Caki2 (cell line): Measurements from ENCODE around the gene SMC5. TPM values are rescaled to one million over a fixed set of nuclear protein-coding genes. Genes with fewer than 3 reads are reported as not detected.
"Not testable (repeated sequence)": the region's sequence is repeated elsewhere in the genome, so short reads cannot be mapped to it uniquely, and the experiment has no call there.

Experiments used
- DNase-seq: peaks from one replicate; pipeline ENCODE4 v3.0.0-alpha.2; 2015; ENCODE audit warnings: low read depth
- in situ Hi-C: cut with HindIII; loops from 2 replicates; pipeline ENCODE4 v1.10.0; 2016; ENCODE audit warnings: low sequenced_read_pairs, low pct_unique_long_range_greater_than_20kb, mixed read lengths
- total RNA-seq: library from RNA; depleted of rRNA; stranded (reverse); fragments of >200 nt; shearing (Covaris generic); gene quantifications from 2 replicates; pipeline ENCODE4 v1.2.3, GENCODE V29; 2014; ENCODE audit warnings: low replicate concordance; rRNA removed

The SMC5 gene
- 4.6 and 12.7 TPM in 2 replicates for total RNA-seq

DNA sequence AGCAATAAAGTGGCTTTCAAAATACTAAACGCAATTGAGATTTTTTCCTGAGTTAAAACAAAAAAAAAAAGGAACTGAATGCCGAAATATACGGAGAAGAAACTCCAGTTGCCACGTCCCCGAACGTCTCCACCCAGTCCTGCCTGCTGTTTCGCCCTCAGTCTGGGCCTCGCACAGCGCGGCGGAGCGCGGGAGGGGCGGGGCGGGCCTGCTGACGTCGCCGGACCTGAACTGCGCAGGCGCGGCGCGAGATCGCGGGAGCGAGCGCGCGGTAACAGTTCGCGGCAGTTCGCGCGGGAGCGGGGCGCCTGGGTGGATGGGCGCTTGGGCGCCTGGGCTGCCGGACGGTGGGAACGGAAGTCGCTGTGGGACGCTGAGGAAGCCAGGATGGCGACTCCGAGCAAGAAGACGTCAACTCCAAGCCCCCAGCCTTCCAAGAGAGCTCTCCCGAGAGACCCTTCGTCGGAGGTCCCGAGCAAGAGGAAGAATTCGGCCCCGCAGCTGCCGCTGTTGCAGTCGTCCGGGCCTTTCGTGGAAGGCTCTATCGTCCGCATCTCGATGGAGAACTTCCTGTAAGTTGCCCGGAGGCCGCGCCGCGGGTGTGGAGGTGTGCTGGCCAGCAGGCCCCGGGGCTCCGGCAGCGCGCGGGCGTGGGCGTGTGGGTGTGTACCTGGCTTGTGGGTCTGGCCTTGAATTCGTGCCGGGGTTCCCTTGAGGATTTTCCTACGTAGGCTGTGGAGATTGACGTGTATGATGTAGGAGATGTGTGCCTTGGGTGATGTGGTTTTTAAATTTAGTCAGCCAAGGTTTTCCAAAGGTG is at the start of gene SMC5:
SMC5 (plus strand) TSS at position 287 of the 820 bp plus-strand sequence; CDS start at position 388, 101 bp downstream.
- DNase-seq, result peak; percentile 87
- in situ Hi-C loops, result no loop called here

DNA sequence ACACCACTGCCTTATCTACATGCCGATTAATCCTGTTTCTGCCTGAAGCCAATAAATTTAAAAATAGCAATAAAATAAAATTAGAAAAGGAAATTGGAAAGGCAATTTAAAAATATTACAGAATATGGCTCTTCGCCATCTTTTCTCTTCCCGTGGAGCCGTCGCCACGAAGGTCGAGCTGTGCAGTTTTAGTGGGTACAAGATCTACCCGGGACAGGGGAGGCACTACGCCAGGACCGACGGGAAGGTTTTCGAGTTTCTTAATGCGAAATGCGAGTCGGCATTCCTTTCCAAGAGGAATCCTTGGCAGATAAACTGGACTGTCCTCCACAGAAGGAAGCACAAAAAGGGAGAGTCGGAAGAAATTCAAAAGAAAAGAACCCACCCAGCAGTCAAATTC is 41.7 kb upstream of the SMC5 start:
- in situ Hi-C loops, result no loop called here
- DNase-seq, result no peak

DNA sequence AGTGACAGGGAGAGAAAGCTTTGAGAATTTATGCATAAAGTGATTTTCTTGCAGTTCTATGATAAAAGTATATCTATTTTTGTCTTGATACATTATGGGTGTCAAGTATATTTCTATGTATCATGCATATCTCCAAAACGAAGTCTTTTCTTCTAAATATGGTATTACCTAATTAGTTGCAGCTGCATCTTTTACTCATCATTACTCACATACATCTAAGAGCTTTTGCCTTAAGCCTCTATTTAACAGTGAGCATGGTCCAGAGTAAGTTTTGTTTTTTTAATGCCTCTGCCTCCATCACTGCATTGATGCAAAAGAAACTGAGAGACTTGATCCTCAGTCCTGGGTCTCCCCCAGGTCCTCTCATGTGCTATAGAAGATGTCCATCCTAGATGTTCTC is 40.0 kb upstream of the SMC5 start:
- in situ Hi-C loops, result no loop called here
- no peak for DNase-seq

DNA sequence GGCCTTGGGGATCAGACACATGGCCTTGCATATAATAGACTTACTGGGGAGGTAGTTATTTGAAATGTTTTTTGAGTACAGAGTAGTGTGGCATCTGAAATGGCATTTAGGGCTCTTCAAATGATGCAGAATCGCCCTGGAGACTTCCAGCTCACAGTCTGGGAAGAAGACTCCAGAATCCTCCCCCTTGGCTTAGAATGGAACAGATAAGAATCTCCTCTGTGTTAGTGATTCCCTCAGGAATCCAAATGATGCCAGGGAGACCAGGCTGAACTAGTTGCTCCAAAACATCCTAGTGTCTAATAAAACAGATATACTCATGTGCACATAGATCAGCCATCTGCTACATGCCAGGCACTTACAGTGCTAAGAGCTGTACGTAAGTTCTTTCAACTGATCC is 38.6 kb upstream of the SMC5 start:
- in situ Hi-C loops, result no loop called here

DNA sequence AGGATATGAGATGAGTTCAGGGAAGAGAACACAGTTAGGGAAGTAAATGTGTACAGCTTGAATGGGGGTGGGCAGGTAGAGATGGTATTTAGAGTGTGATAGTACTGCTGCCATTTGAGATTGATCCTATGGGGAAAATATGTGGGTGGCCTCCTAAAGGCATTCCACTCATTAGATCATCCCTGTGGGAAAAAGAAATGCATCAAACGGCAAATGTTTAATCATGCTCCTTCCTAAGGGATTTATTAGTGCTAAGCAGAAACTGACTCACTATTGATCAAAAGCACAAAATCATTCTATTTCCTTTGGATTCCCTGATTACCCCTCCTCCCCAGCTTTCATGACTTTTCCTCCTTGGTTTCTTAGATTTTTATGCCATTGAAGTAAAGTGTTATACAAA is 36.4 kb upstream of the SMC5 start:
- DNase-seq, result no peak
- in situ Hi-C loops, result no loop called here

More for the DNA sequence above, 38.6 kb upstream of the SMC5 start:
- no peak for DNase-seq

DNA sequence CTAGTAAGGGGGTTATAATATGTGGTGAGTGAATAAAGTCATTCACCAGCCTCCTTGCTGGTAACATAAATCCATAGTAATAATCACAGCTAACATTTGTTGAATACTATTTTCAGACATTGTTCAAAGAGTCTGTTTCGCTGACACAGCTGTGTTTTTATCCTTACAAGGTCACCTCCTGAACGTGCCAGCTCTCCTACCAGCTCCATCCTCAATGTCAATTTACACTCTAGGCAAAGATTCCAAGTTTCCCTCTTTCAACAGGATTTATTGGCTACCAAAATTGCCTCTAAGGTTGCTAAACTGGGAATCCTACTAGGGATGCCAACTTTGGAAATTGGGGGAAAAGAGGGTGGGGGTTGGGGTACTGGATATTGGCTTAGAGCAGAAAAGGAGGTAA is 30.7 kb upstream of the SMC5 start:
- in situ Hi-C loops, result no loop called here
- DNase-seq, result no peak

DNA sequence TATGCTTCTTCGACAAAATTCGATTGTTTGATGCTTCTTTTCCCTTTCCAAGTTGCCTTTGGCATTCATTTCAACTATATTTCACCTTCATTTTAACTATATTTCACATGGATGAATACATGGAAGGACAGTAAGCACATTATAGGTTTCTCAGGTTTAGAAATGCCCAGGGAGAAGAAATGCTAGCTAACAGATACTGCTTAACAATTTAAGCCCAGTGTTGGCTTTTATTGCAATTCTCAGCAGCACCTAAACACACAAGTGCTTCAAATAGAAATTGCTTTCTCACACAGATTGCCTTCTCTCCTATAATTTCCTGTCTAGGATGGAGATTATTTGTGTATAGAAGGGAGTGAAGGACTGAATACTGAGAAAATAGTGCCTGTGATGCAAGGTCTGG is 30.2 kb upstream of the SMC5 start:
- DNase-seq, result no peak
- in situ Hi-C loops, result no loop called here

DNA sequence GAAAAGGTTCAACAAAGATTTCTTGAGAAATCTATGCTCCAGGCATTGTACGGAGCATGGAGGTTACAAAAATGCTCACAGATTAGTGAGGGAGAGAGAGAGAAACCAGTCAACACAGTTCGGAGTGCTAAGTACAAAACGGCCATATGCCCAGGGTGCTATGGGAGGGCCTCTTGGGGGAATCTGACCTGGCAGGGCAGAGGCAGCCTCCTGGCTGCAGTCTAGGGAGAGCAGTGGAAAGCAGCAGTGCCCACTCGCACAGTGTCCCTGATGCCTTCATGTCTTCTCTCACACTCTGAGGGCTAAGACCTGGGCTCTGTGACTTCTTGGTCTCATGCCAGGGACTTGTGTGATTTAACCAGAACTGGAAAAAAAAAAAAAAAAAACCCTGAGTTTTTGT is 29.8 kb upstream of the SMC5 start:
- in situ Hi-C loops, result no loop called here
- no peak for DNase-seq

DNA sequence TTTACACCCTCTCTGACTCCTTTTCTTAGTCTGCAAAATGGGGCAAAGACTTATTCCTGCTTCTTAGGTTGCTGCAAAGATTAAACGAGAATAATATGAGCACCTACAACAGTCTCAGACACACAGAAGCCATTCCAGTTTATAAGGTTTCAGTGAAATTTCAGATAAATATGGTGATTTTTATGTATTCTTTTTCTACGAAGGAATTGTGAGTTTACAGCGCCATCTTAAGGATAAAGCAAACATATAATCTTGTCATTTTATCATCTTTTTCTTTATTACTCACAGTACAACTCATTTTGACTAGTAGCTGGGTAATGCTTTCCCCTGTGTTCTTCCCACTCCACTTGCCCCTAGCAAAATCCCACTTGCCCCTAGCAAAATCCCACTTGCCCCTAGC is 29.2 kb upstream of the SMC5 start:
- DNase-seq, result no peak
- in situ Hi-C loops, result no loop called here

DNA sequence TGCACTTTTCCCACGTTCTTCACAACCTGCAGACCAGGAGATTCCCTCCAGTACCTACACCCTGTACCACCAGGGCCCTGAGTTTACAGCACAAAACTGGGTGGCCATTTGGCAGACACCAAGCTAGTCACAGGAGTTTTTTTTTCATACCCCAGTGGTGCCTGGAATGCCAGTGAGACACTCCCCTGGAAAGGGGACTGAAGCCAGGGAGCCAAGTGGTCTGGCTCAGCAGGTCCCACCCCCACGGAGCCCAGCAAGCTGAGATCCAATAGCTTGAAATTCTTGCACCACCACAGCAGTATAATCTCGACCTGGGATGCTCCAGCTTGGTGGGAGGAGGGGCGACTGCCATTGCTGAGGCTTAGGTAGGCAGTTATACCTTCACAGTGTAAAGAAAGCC is 26.3 kb upstream of the SMC5 start:
- no peak for DNase-seq
- in situ Hi-C loops, result no loop called here

DNA sequence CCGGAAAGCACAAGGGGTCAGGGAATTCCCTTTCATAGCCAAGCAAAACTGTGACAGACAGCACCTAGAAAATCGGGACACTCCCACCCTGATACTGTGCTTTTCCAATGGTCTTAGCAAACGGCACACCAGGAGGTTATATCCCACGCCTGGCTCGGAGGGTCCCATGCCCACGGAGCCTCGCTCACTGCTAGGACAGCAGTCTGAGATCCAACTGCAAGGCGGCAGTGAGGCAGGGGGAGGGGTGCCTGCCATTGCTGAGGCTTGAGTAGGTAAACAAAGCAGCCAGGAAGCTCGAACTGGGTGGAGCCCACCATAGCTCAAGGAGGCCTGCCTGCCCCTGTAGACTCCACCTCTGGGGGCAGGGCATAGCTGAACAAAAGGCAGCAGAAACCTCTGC is 24.6 kb upstream of the SMC5 start:
- in situ Hi-C loops, DNase-seq: not testable (repeated sequence)

DNA sequence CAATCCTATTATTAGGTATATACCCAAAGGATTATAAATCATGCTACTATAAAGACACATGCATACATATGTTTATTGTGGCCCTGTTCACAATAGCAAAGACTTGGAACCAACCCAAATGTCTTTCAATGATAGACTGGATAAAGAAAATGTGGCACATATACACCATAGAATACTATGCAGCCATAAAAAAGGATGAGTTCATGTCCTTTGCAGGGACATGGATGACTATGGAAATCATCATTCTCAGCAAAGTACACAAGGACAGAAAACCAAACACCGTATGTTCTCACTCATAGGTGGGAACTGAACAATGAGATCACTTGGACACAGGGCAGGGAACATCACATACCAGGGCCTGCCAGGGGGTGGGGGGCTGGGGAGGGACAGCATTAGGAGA is 12.8 kb upstream of the SMC5 start:
- in situ Hi-C loops, DNase-seq: not testable (repeated sequence)

DNA sequence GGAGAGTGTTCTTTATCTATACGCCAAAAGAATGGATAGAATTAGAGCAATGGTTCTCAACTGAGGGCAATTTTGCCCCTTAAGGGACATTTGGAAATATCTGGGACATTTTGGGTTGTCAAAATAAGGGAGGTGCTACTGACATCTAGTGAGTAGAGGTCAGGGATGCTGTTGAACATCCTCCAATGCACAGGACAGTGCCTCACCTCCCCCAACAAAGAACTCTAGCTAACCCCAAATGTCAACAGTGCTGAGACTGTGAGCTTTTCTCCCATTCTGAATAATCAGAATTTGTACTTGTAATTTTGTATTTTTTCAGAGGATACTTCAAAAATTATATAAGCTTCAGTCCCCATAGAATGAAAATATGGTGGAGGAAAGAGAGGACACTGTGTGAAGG is 8.6 kb upstream of the SMC5 start:
- in situ Hi-C loops, result no loop called here
- no peak for DNase-seq

DNA sequence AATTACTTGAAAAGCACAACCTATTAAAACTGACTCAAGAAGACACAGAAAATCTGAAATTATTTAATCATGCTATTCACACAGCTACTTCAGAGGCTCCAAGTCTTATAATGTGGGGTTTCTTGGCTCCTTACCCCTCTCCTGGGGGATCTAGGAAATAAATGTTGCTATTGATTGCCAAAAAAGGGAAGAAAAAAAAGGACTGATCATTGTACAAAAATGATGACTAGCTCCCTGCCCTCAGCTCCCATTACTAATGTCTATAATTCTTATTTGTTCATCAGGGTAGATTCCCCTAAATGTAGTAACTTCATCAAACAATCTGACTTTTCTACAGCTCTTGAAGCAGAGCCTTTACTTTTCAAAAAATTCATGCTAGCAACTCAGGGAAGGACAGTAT is 3.3 kb upstream of the SMC5 start:
- in situ Hi-C loops, result no loop called here
- no peak for DNase-seq

DNA sequence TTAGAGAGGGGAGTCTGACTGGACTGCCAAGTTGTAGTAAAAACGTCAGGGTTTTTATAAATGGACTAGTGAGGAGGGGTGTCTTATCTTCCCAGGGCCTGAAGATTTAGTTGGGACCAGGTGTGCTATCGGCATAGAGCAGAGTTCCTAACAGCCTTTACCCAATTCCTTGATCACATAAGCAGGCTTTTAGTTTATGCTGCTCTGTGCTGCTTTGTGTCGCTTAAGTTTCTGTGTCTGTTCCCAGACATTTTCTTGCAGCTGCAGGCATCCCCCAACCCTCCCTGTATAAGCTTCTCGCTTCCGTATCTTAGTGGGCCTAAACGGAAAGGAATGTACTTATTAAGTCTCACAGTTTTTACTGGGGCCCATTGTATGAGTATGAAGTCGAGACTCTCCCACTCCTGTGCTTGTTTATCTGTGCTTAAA is 2.6 kb upstream of the SMC5 start:
- in situ Hi-C loops, result no loop called here
- DNase-seq, result no peak

DNA sequence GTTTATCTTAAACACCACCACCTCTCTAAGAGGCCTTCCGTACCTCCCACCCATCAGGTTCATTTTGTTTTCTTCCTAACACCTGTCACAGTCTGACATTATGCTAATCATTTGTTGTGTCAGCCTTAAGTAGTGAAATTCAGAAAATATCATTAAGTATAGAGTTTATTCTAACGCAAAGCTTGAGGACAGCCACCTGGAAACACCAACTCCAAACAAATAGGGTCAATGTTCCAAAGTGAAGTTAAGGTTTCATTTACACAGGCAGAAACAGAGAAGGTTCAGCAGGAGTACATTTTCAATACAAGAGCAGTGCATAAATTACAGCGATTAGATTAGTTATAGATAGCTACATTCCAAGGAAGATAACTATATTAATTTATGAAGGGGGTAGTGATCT is 1.3 kb upstream of the SMC5 start:
- no peak for DNase-seq
- in situ Hi-C loops, result no loop called here

DNA sequence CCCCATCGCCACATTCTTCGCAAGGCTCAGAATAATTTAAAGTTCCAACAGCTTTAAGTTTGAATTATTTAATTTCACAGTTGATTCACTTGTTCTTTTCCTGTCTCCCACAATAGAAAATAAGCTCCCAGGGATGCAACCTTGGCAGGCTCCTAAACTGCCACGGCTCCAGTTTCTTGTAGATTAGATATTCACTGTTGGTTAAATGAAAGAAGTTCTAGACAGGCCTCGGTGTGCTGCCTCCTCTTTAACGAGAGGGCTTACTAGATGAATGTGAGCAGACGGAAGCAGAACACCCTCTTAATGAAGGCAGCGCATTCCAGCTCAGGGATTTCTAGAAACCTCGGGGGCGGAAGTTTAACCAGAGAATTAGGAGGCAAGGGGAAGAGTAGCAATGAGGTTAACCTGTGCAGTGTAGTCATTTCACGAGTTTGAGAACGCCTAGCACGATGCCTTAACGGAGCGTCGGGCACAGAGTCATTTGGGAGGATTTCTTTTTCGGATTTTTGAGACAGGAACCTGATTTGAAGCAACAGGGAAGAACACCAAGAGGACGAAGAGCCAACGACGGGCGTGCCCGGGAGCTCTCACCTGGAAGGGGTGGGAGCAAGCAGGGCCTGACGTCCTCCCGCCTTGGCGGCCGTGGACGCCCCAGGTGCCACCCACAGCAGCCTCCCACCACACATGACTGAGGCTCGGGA is 637 bp upstream of the SMC5 start:
- in situ Hi-C loops, result no loop called here
- DNase-seq, result no peak

DNA sequence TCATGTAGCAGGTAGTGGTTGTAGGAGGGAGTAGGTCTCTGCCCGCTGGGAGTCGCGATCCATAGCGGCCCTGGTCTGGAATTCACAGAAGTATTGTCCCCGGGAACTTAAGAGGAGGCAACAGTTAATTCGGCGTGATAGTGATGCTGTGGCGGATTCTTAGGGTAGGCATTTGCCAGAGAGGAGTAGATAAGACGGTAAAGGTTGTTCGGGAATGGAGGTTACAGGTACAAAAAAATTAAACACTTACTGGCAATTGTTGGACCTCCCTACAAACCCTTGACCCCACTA is 679 bp downstream of the SMC5 start:
- DNase-seq, result no peak
- in situ Hi-C loops, result no loop called here

DNA sequence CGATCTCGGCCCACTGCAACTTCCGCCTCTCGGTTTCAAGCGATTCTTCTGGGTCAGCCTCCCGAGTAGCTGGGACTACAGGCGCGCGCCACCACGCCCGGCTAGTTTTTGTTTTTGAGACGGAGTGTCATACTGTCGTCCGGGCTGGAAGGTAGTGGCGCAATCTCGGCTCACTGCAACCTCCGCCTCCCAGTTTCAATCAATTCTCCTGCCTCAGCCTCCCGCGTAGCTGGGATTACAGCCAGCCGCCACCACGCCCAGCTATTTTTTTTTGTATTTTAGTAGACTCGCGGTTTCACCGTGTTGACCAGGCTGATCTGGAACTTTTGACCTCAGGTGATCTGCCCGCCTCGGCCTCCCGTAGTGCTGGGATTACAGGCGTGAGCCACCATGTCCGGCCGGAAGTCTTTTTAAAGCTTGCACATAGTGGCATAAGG is 1.2 kb downstream of the SMC5 start:
- in situ Hi-C loops, result no loop called here
- DNase-seq, result no peak

DNA sequence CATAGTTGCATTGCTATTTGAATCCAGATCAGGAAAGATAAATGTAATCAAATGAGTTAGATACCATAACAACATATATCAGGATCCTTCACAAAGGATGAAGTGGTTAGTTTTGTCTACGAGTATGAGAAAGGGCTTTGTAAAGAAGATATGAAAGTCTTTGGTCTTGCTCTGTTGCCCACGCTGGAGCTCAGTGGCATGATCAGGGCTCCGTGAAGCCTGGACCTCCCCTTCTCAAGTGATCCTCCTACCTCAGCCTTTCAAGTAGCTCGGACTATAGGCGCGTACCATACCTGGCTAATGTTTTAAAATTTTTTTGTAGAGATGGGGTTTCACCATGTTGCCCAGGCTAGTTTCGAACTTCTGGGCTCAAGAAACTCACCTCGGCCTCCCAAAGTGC is 1.8 kb downstream of the SMC5 start:
- in situ Hi-C loops, result no loop called here
- no peak for DNase-seq
